ENCODE measurements around the gene C2CD2. TPM values are rescaled to one million over a fixed set of nuclear protein-coding genes. Genes with fewer than 3 reads are reported as not detected.

Gene C2CD2
- total RNA-seq, 1 donor from 2014 or later = 20.5 TPM

DNA sequence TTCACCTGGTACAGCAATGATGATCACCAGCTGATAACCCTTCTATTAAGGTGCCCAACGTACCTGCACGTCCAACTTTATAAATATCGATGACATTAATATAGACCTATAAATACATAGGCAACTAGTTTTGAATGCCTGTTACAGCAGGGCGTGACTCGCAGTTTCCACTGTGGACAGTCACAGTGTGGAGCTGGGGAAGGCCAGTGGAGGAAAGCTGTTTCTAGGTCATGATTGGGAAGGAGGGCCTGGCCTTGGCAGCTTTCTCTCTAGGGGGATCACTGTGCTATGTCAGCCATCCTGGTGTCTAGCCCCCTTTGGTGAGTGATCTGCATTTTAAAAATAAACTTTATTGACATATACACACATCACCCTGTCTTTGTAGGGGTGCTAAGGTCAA, 70.2 kb downstream of the C2CD2 start:
- Mint-ChIP-seq H3K4me1 (ENCODE audit: unreplicated experiment) (peaks cover 10% of the 10 kb centered on the region), H3K27ac (no peak overlapping the region), H3K4me3 (no peak overlapping the region), H3K27me3 (no peaks in the 10 kb centered on the region), H3K36me3 (peaks cover under 1% of the 10 kb centered on the region), H3K9me3 (no peaks in the 10 kb centered on the region)
- TF ChIP-seq, protein P1, sequence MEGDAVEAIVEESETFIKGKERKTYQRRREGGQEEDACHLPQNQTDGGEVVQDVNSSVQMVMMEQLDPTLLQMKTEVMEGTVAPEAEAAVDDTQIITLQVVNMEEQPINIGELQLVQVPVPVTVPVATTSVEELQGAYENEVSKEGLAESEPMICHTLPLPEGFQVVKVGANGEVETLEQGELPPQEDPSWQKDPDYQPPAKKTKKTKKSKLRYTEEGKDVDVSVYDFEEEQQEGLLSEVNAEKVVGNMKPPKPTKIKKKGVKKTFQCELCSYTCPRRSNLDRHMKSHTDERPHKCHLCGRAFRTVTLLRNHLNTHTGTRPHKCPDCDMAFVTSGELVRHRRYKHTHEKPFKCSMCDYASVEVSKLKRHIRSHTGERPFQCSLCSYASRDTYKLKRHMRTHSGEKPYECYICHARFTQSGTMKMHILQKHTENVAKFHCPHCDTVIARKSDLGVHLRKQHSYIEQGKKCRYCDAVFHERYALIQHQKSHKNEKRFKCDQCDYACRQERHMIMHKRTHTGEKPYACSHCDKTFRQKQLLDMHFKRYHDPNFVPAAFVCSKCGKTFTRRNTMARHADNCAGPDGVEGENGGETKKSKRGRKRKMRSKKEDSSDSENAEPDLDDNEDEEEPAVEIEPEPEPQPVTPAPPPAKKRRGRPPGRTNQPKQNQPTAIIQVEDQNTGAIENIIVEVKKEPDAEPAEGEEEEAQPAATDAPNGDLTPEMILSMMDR (conservative IDR thresholded peaks at IDR 0.05) = no peak
- no peak for DNase-seq (ENCODE audit: extremely low spot score, unreplicated experiment)

DNA sequence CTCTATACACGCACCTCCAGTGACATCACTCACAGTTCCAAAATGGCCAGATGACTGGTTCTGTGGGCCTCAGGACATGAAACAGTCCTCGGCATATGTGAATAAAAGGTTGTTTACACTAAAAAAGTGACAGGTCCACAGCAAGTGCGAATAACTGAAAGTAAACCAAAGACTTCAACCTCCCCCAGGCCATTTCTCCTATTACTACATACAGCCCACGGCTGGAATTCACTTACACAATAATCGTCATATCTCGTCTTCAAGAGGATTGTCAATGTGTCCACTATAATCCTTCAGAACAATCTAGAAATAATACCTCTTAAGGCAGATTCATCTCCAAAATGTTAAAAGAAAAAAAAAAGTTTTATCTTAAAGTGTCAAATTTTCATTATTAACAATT, 72.8 kb downstream of the C2CD2 start:
- H3K4me3 Mint-ChIP-seq = peak overlapping the region; percentile 78
- no peaks in the 10 kb centered on the region for H3K27me3 Mint-ChIP-seq
- H3K9me3 Mint-ChIP-seq = no peaks in the 10 kb centered on the region
- H3K27ac Mint-ChIP-seq = peak overlapping the region; percentile 10
- peaks cover 20% of the 10 kb centered on the region for H3K4me1 Mint-ChIP-seq (ENCODE audit: unreplicated experiment)
- no peaks in the 10 kb centered on the region for H3K36me3 Mint-ChIP-seq
- TF ChIP-seq, protein P1 (conservative IDR thresholded peaks at IDR 0.05) = no peak
- DNase-seq (ENCODE audit: extremely low spot score, unreplicated experiment) = no peak

DNA sequence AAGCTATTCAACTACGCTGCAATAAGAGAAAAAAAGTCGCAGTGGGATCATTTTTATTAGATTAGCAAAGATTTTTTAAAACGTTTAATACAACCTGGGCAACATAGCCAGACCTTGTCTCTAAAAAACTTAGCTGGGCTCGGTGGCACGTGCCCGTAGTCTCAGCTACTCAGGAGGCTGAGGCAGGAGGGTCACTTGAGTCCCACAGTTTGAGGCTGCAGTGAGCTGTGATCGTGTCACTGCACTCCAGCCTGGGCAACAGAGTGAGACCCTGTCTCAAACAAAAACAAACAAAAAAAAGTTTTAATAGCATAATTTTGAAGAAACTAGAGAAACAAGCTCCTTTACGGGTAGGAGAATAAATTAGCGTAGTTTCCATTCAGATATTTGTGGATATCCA, 73.7 kb downstream of the C2CD2 start:
- H3K9me3 Mint-ChIP-seq = no peaks in the 10 kb centered on the region
- no peaks in the 10 kb centered on the region for H3K27me3 Mint-ChIP-seq
- TF ChIP-seq, protein P1 (conservative IDR thresholded peaks at IDR 0.05) = no peak
- DNase-seq (ENCODE audit: extremely low spot score, unreplicated experiment) = no peak
- H3K27ac Mint-ChIP-seq = peak overlapping the region; percentile 94
- peaks cover 12% of the 10 kb centered on the region for H3K4me1 Mint-ChIP-seq (ENCODE audit: unreplicated experiment)
- no peaks in the 10 kb centered on the region for H3K36me3 Mint-ChIP-seq
- H3K4me3 Mint-ChIP-seq = peak overlapping the region; percentile 93

DNA sequence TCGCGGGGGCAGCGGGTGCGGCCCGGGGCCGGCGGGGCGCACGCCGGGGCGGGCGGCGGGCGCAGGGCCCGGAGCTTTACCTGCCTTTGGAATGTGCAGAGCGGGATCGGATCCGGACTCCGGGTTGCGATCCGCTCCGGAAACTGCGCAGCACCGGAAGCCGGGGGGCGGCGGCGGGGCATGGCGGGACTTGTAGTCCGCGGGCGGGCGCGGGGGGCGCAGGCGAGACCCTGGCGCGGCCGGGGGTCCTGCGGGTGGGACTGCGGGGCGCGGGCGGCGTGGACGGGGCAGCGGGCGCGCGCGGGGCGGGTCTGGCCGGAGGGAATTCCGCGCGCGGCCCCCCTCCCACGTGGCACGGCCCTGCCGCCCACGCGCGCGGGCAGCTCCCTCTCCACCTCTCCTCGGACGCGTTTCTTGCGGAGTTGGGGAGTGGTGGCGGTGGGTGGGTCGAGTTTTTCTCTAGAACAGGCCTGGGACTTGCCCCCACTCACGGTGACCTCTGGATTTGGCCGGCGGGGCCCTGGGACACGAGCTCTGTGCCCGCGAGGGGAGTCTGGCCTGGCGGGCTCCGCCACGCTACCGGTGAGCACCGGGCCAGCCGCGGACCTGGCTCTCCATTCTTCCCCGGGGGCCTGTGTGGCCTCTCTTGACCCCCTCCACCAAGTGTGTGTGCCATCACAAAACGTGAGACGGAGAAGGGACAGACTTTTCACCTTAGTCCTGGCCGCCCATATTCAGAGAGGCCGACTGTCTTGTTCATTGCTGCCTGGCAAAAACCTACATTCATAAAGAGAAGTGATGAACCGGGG, 74.4 kb downstream of the C2CD2 start, which contains the start of gene PRDM15:
TSS of gene PRDM15 (minus strand) at position 155 of the 809 bp plus-strand sequence. CDS start 18,981 bp downstream, outside the sequence.
- TF ChIP-seq, protein P1 (conservative IDR thresholded peaks at IDR 0.05) = peak; percentile 16
- Mint-ChIP-seq H3K27me3 (no peaks in the 10 kb centered on the region), H3K4me3 (peak within 1 kb of the TSS; percentile 93), H3K4me1 (ENCODE audit: unreplicated experiment) (peaks cover 10% of the 10 kb centered on the region), H3K9me3 (no peaks in the 10 kb centered on the region), H3K27ac (peak within 1 kb of the TSS; percentile 94), H3K36me3 (no peaks in the 10 kb centered on the region)
- peak; percentile 91 for DNase-seq (ENCODE audit: extremely low spot score, unreplicated experiment)

GRCh38 chr21:41878831-41879189, 75.0 kb downstream of the C2CD2 start:
- H3K36me3 Mint-ChIP-seq = no peaks in the 10 kb centered on the region
- TF ChIP-seq, protein P1 (conservative IDR thresholded peaks at IDR 0.05) = no peak
- no peaks in the 10 kb centered on the region for H3K9me3 Mint-ChIP-seq
- H3K4me3 Mint-ChIP-seq = peak overlapping the region; percentile 67
- no peak overlapping the region for H3K27ac Mint-ChIP-seq
- H3K27me3 Mint-ChIP-seq = no peaks in the 10 kb centered on the region
- no peak for DNase-seq (ENCODE audit: extremely low spot score, unreplicated experiment)
- peaks cover 10% of the 10 kb centered on the region for H3K4me1 Mint-ChIP-seq (ENCODE audit: unreplicated experiment)

Data from type B pancreatic cell (in vitro differentiated cells).